Thoracic aorta (tissue), 2 donors: Measurements from ENCODE around the gene GRIP2. TPM values are rescaled to one million over a fixed set of nuclear protein-coding genes. Genes with fewer than 3 reads are reported as not detected.

ENCODE experiments used
- ATAC-seq: fragments of 150-250 bp; one replicate; pipeline ENCODE4 v1.8.0; 2017; ENCODE audit warnings: low read depth; ENCODE audit not compliant: insufficient number of reproducible peaks, low FRiP score
- DNase-seq: peaks from one replicate; pipeline ENCODE4 v3.0.0-alpha.2; 2020; ENCODE audit warnings: low spot score
- H3K27ac ChIP-seq, 2 donors: fragments of 200-600 bp; sonication (generic); 1 replicate in 1 of 2; 2 replicates in 1 of 2; pipeline ENCODE4 v1.5.1; 2016; ENCODE audit warnings: mild to moderate bottlenecking in 2 of 2, moderate library complexity in 2 of 2
- H3K27me3 ChIP-seq: fragments of 200-600 bp; sonication (generic); replicated peaks from 2 replicates; pipeline ENCODE4 v1.6.0; 2016; ENCODE audit warnings: mild to moderate bottlenecking; ENCODE audit not compliant: insufficient read depth
- H3K36me3 ChIP-seq: fragments of 200-600 bp; sonication (generic); one replicate; pipeline ENCODE4 v1.5.1; 2016
- H3K4me1 ChIP-seq, 2 donors: fragments of 200-600 bp; sonication (generic); 1 replicate in 1 of 2; 2 replicates in 1 of 2; pipeline versions ENCODE4 v1.5.1 to v1.6.0; 2016; ENCODE audit warnings: low read depth in 2 of 2, mild to moderate bottlenecking in 1 of 2; ENCODE audit not compliant: control insufficient read depth in 1 of 2
- H3K4me3 ChIP-seq: fragments of 200-600 bp; sonication (generic); 2 replicates; pipeline ENCODE4 v1.5.1; 2016; ENCODE audit warnings: mild to moderate bottlenecking
- H3K9me3 ChIP-seq: fragments of 200-600 bp; sonication (generic); 2 replicates; pipeline ENCODE4 v1.5.1; 2016
- CTCF ChIP-seq: fragments of 200-600 bp; sonication (generic); IDR thresholded peaks from one replicate; pipeline ENCODE4 v1.5.1; 2019; ENCODE audit warnings: antibody characterized with exemption
- total RNA-seq, 2 donors: library from RNA; depleted of rRNA; stranded (reverse); fragments of >200 nt; gene quantifications; one replicate each; pipeline versions ENCODE4 v1.1.0 to v1.2.3, GENCODE V29; 2016

The GRIP2 gene
- total RNA-seq, 2 donors from 2014 or later, result 1.5 to 4.2 TPM

DNA sequence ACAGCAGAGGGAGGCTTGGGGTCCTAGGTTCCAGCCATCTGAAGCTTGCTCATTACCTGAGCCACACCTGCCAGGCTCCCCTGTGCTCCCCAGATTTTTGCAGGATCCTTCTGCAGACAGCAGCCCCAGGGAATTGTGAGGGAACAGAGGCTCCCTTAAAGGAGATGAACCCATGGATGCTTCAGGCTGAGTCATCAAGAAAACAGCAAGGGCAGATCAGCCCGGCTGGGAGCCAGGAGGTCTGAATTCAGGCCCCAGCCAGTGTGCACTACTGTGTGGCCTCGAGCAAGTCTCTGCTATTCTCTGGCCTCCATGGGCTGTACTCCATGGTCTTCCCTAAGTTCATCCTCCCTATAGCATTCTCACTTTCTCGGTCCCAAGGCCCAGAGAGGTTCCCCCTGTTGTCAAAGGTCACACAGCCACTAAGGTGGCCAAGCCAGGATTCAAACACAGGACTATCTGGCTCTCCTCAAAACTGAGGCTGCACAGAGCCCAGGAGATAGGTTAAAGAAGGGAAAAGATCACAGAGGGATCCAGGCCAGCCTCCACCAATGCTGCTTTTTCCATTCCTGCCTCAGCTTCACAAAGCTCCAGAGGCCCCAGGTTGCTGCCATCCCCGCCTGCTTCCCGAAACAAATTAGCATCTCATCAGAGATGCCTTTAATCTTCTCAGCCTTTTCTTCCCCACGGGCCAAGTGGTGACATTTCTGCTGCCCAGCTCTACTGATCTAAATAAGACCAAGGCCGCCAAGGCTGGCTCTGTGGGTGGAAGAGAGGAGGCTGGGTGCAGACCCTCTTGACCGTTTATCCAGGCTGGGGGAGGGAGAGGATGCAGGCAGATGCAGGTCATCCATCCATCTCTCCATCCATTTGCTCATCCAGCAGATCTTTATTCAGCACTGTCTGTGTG lies 21.2 kb upstream of the GRIP2 start:
- H3K27ac ChIP-seq, result no peak overlapping the region
- H3K36me3 ChIP-seq, result no peaks in the 10 kb centered on the region
- DNase-seq (no peak), ATAC-seq (no peak)
- no peaks in the 10 kb centered on the region for H3K27me3 ChIP-seq
- H3K4me1 ChIP-seq, result no peaks in the 10 kb centered on the region
- no peak for TF ChIP-seq CTCF
- no peak overlapping the region for H3K4me3 ChIP-seq
- H3K9me3 ChIP-seq, result no peaks in the 10 kb centered on the region

GRCh38 chr3:14560110-14560509 lies 20.0 kb upstream of the GRIP2 start:
- ATAC-seq (no peak), DNase-seq (no peak)
- Histone ChIP-seq H3K4me3 (no peak overlapping the region), H3K4me1 (peaks cover 0 to 6% of the 10 kb centered on the region in 2 donors), H3K27ac (no peak overlapping the region), H3K27me3 (no peaks in the 10 kb centered on the region), H3K9me3 (no peaks in the 10 kb centered on the region), H3K36me3 (no peaks in the 10 kb centered on the region)
- no peak for TF ChIP-seq CTCF

DNA sequence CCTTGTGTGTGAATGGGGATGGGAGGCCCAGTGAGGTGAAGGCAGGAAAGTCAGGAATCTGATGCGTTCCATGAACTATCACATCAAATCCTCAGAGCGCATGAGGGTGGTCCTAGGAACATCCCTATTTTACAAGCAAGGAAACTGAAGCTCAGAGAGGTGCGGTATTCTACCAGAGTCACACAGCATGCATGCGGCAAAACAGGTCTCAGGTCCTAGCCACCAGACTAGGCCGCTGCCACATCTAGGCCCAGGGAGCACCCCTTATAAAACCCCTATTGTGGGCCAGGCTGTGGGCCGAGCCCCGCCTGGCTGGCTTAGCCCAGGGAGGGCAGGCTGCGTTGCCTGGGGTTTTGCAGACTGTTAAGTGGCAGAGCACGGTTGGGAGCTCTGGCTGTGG lies 17.9 kb upstream of the GRIP2 start:
- H3K4me1 ChIP-seq, result peaks cover 0 to 6% of the 10 kb centered on the region in 2 donors
- H3K27ac ChIP-seq, result no peak overlapping the region
- H3K27me3 ChIP-seq, result no peaks in the 10 kb centered on the region
- DNase-seq (no peak), ATAC-seq (no peak)
- H3K9me3 ChIP-seq, result no peaks in the 10 kb centered on the region
- H3K36me3 ChIP-seq, result no peaks in the 10 kb centered on the region
- no peak for TF ChIP-seq CTCF
- H3K4me3 ChIP-seq, result no peak overlapping the region

DNA sequence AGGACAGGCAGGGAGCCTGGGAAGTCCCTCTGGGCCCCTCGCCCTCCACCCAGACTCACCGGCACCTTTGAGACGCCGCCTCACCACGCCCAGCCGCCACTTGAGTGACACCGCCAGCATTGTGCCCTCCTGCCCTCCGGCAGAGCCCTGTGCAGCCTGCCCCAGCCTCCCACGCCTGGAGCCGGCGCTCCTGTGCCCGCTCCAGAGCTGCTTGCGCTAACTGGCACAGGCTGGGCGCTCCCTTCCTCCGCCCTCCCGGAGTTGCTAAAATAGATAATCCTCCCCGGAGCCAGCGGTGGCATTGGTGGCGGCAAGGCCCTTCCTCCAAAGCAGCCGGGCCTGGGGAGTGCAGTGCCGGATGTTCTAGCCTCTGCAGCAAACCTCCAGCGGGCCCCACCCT lies 15.7 kb upstream of the GRIP2 start:
- H3K27me3 ChIP-seq, result no peaks in the 10 kb centered on the region
- peaks cover 0 to 6% of the 10 kb centered on the region in 2 donors for H3K4me1 ChIP-seq
- TF ChIP-seq CTCF, result no peak
- no peaks in the 10 kb centered on the region for H3K36me3 ChIP-seq
- ATAC-seq, result no peak
- no peak overlapping the region for H3K27ac ChIP-seq
- no peak for DNase-seq
- H3K4me3 ChIP-seq, result no peak overlapping the region
- no peaks in the 10 kb centered on the region for H3K9me3 ChIP-seq

- Histone ChIP-seq H3K27ac (no peak overlapping the region), H3K9me3 (no peaks in the 10 kb centered on the region), H3K4me3 (no peak overlapping the region), H3K27me3 (no peaks in the 10 kb centered on the region), H3K36me3 (no peaks in the 10 kb centered on the region), H3K4me1 (peaks cover 0 to 6% of the 10 kb centered on the region in 2 donors)
- ATAC-seq (no peak), DNase-seq (no peak)
- no peak for TF ChIP-seq CTCF
These were observed 14.6 kb upstream of the GRIP2 start for GRCh38 chr3:14554715-14555114.
